CD14-positive monocyte (primary cell): ENCODE data around the gene SLC35G6. TPM values are rescaled to one million over a fixed set of nuclear protein-coding genes. Genes with fewer than 3 reads are reported as not detected.

Experiments
- DNase-seq, 3 donors: peaks; one replicate each; pipeline ENCODE4 v3.0.0-alpha.2; 2011 to 2022
- H2AFZ ChIP-seq: 2 replicates; pipeline ENCODE4 v1.6.0; 2012; ENCODE audit warnings: mild to moderate bottlenecking, low read depth, low read length, inconsistent platforms; ENCODE audit not compliant: insufficient read depth, poor library complexity, severe bottlenecking
- H3K27ac ChIP-seq, 2 donors: 1 replicate in 1 of 2; 2 replicates in 1 of 2; pipeline ENCODE4 v1.5.1; 2012 to 2013; ENCODE audit warnings: low read length in 2 of 2, control low read depth in 1 of 2, inconsistent platforms in 1 of 2, low read depth in 1 of 2, mild to moderate bottlenecking in 1 of 2
- H3K27me3 ChIP-seq, 2 donors: one replicate each; pipeline versions ENCODE4 v1.6.0 to v1.6.1; 2011 to 2013; ENCODE audit warnings: low read length in 2 of 2; ENCODE audit not compliant: control insufficient read depth in 2 of 2, insufficient read depth in 2 of 2
- H3K36me3 ChIP-seq, 2 donors: replicated peaks in 1 of 2; 1 replicate in 1 of 2; 2 replicates in 1 of 2; pipeline versions ENCODE4 v1.5.1 to v1.6.1; 2012 to 2013; ENCODE audit warnings: low read length in 2 of 2, control low read depth in 1 of 2, inconsistent platforms in 1 of 2, mild to moderate bottlenecking in 1 of 2; ENCODE audit not compliant: insufficient read depth in 2 of 2, control insufficient read depth in 1 of 2
- H3K4me1 ChIP-seq, 2 donors: 1 replicate in 1 of 2; 2 replicates in 1 of 2; pipeline versions ENCODE4 v1.5.1 to v1.6.1; 2012 to 2013; ENCODE audit warnings: low read length in 2 of 2, control low read depth in 1 of 2, inconsistent platforms in 1 of 2, mild to moderate bottlenecking in 1 of 2, moderate library complexity in 1 of 2; ENCODE audit not compliant: insufficient read depth in 2 of 2, control insufficient read depth in 1 of 2
- H3K4me2 ChIP-seq: replicated peaks from 2 replicates; pipeline ENCODE3; 2012; ENCODE audit warnings: low read length, moderate library complexity, mild to moderate bottlenecking; ENCODE audit not compliant: poor library complexity, severe bottlenecking; ENCODE audit errors: extremely low read depth
- H3K4me3 ChIP-seq, 3 experiments: fragments of 200-600 bp in 1 of 3; sonication (generic) in 1 of 3; replicated peaks in 1 of 3; 1 replicate in 2 of 3; 2 replicates in 1 of 3; pipeline ENCODE4 v1.5.1; 2011 to 2013; ENCODE audit warnings: low read length in 3 of 3, mild to moderate bottlenecking in 3 of 3, control low read depth in 2 of 3, low read depth in 2 of 3, inconsistent platforms in 1 of 3, moderate library complexity in 1 of 3
- H3K79me2 ChIP-seq: 2 replicates; pipeline ENCODE4 v1.6.0; 2012; ENCODE audit warnings: mild to moderate bottlenecking, control low read depth, inconsistent platforms, low read length, moderate library complexity; ENCODE audit not compliant: insufficient read depth
- H3K9ac ChIP-seq: 2 replicates; pipeline ENCODE4 v1.6.0; 2017; ENCODE audit warnings: low read length, mild to moderate bottlenecking; ENCODE audit not compliant: insufficient read depth, poor library complexity, severe bottlenecking
- H3K9me3 ChIP-seq, 2 donors: replicated peaks in 1 of 2; 1 replicate in 1 of 2; 2 replicates in 1 of 2; pipeline versions ENCODE4 v1.5.1 to v1.6.1; 2012 to 2013; ENCODE audit warnings: low read length in 2 of 2, control low read depth in 1 of 2; ENCODE audit not compliant: control insufficient read depth in 1 of 2, insufficient read depth in 1 of 2
- H4K20me1 ChIP-seq: 2 replicates; pipeline ENCODE4 v1.6.0; 2012; ENCODE audit warnings: mild to moderate bottlenecking, low read length, control low read depth, moderate library complexity; ENCODE audit not compliant: insufficient read depth
- H3K27ac Mint-ChIP-seq, 7 donors: one replicate each; pipeline ENCODE4 v1.8.0; 2020; ENCODE audit warnings: mild to moderate bottlenecking in 7 of 7, mixed read lengths in 7 of 7, moderate library complexity in 6 of 7, inconsistent platforms in 2 of 7
- H3K27me3 Mint-ChIP-seq, 3 donors: one replicate each; pipeline ENCODE4 v1.8.0; 2021 to 2022; ENCODE audit warnings: low read depth in 3 of 3, mild to moderate bottlenecking in 3 of 3, mixed read lengths in 3 of 3, moderate library complexity in 3 of 3, inconsistent platforms in 1 of 3
- H3K36me3 Mint-ChIP-seq, 2 donors: one replicate each; pipeline ENCODE4 v1.8.0; 2020; ENCODE audit warnings: mixed read lengths in 2 of 2, inconsistent platforms in 1 of 2, mild to moderate bottlenecking in 1 of 2
- H3K4me1 Mint-ChIP-seq: one replicate; pipeline ENCODE4 v1.8.0; 2020; ENCODE audit warnings: mild to moderate bottlenecking, mixed read lengths
- H3K4me3 Mint-ChIP-seq, 2 donors: one replicate each; pipeline ENCODE4 v1.8.0; 2020; ENCODE audit warnings: mild to moderate bottlenecking in 2 of 2, mixed read lengths in 2 of 2, moderate library complexity in 1 of 2
- H3K9me3 Mint-ChIP-seq, 7 donors: one replicate each; pipeline ENCODE4 v1.8.0; 2020 to 2022; ENCODE audit warnings: mixed read lengths in 7 of 7, mild to moderate bottlenecking in 6 of 7, moderate library complexity in 6 of 7, inconsistent platforms in 2 of 7
- WGBS: methylation state at CpG from one replicate; pipeline ENCODE4 v1.1.5; 2013; ENCODE audit warnings: missing lambda C conversion rate; ENCODE audit not compliant: insufficient coverage; 5-methylcytosine and 5-hydroxymethylcytosine counted together
- intact Hi-C, 2 donors: fragments of 100-400 bp; cut with micrococcal nuclease; formaldehyde crosslinking; loops; one replicate each; pipeline versions ENCODE4 v1.15.0 to v1.15.1; 2023
- polyA plus RNA-seq, 3 donors: library from polyadenylated mRNA; depleted of rRNA in 1 of 3; unstranded in 2 of 3; stranded (reverse) in 1 of 3; fragments of 300-500 nt in 2 of 3; fragments of >200 nt in 1 of 3; fragmentation: Illumina TruSeq in 2 of 3; gene quantifications; 1 replicate in 2 of 3; 2 replicates in 1 of 3; pipeline ENCODE4 v1.2.3, GENCODE V29; 2012 to 2021
- TF ChIP-seq, protein P1 (sequence below): fragments of 200-600 bp; IDR thresholded peaks from one replicate; pipeline ENCODE4 v1.8.0; 2022; ENCODE audit warnings: antibody characterized with exemption, mild to moderate bottlenecking

The SLC35G6 gene
- polyA plus RNA-seq, 3 donors: not detected

DNA sequence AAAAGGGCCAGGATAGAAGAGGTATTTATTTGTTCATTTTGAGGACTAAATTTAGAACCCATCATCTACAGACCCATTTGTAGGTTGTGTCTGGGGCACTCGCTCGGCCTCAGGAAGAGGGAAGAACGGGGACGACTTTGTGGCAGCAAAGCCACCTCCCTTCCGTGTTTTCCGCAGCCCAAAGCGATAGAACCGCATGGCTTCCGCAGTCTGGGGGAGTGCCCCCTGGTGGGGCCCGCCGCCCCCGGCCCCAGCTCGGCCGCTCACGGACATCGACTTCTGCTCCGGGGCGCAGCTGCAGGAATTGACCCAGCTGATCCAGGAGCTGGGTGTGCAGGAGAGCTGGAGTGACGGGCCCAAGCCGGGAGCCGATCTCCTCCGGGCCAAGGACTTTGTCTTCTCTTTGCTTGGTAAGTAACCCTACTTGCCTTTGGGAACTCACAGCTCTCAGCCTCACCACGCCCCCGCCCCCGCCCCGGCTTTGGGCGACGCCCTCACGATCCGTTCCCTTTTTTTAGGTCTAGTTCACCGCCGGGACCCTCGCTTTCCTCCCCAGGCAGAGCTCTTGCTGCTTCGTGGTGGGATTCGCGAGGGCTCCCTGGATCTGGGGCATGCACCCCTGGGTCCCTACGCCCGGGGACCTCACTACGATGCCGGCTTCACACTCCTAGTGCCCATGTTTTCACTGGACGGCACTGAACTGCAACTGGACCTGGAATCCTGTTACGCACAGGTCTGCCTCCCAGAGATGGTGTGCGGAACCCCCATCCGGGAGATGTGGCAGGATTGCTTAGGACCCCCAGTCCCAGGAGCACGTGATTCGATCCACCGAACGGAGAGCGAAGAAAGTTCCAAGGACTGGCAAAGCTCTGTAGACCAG is 45.3 kb upstream of the SLC35G6 start:
- Histone ChIP-seq H3K79me2 (peaks cover 8% of the 10 kb centered on the region), H3K4me3 (peak overlapping the region; percentile 77 to 95 (median 86)), H2AFZ (peak overlapping the region; percentile 82), H3K36me3 (no peaks in the 10 kb centered on the region), H4K20me1 (peaks cover 29% of the 10 kb centered on the region), H3K27ac (peak overlapping the region; percentile 79 to 89), H3K27me3 (peaks cover 19 to 25% of the 10 kb centered on the region in 2 donors), H3K9ac (peak overlapping the region; percentile 71), H3K4me2 (peak overlapping the region; percentile 99), H3K9me3 (peaks cover 0 to 14% of the 10 kb centered on the region in 2 donors), H3K4me1 (peaks cover 53 to 57% of the 10 kb centered on the region in 2 donors)
- peak overlapping the region; percentile 86 to 94 for H3K4me3 Mint-ChIP-seq
- TF ChIP-seq, protein P1, sequence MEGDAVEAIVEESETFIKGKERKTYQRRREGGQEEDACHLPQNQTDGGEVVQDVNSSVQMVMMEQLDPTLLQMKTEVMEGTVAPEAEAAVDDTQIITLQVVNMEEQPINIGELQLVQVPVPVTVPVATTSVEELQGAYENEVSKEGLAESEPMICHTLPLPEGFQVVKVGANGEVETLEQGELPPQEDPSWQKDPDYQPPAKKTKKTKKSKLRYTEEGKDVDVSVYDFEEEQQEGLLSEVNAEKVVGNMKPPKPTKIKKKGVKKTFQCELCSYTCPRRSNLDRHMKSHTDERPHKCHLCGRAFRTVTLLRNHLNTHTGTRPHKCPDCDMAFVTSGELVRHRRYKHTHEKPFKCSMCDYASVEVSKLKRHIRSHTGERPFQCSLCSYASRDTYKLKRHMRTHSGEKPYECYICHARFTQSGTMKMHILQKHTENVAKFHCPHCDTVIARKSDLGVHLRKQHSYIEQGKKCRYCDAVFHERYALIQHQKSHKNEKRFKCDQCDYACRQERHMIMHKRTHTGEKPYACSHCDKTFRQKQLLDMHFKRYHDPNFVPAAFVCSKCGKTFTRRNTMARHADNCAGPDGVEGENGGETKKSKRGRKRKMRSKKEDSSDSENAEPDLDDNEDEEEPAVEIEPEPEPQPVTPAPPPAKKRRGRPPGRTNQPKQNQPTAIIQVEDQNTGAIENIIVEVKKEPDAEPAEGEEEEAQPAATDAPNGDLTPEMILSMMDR: peak; percentile 16
- peaks cover 28 to 38% (median 30%) of the 10 kb centered on the region in 3 donors for H3K27me3 Mint-ChIP-seq
- H3K9me3 Mint-ChIP-seq: peaks cover 0 to 14% (median 8%) of the 10 kb centered on the region in 7 donors
- H3K4me1 Mint-ChIP-seq: peaks cover 50% of the 10 kb centered on the region
- intact Hi-C loops: loop anchor here (1.0 to 10.0 kb wide), 7 partner anchors 32 to 249 kb away; partner anchors contain the start of genes POLR2A (in 2 of the 2), SENP3 (in 2 of the 2), MPDU1 (in 1 of the 2) and TMEM256 (in 1 of the 2)
- DNase-seq: peak; percentile 44 to 67 (median 52)
- H3K36me3 Mint-ChIP-seq: peaks cover 10 to 12% of the 10 kb centered on the region in 2 donors
- 10% methylated on average over 48 of the region's 49 CpGs for WGBS
- H3K27ac Mint-ChIP-seq: peak overlapping the region; percentile 90 to 97 (median 94)
